GM18498 (cell line): ENCODE data around the gene KCNIP4.

ENCODE experiments used
- ATAC-seq: cut with Tn5 transposase; IDR thresholded peaks from one replicate; pipeline ENCODE4 v1.9.1; 2021; ENCODE audit warnings: mild to moderate bottlenecking, moderate library complexity; ENCODE audit not compliant: unreplicated experiment

The KCNIP4 gene

DNA sequence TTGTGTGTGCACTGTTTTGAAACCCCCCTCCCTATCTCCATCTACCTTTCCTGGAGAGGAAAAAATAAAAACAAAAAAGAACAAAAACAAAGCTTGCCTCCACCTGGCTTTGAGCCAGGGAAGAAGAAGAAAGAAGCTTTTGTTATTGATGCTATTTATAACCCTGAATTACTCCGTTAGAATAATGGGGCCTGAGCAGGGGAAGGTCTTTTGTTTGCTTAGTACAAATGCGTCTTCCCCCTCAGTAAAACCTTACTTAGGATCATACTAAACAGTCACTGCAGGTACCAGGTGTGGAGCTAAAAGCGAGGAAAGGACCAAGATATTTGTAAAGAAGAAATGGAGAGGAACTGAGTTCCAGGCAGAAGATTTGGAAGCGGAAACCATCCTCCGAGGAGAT lies 352.1 kb downstream of the KCNIP4 start:
- no peak for ATAC-seq

- no peak for ATAC-seq
These were observed 354.9 kb downstream of the KCNIP4 start for GRCh38 chr4:21593671-21594001.

DNA sequence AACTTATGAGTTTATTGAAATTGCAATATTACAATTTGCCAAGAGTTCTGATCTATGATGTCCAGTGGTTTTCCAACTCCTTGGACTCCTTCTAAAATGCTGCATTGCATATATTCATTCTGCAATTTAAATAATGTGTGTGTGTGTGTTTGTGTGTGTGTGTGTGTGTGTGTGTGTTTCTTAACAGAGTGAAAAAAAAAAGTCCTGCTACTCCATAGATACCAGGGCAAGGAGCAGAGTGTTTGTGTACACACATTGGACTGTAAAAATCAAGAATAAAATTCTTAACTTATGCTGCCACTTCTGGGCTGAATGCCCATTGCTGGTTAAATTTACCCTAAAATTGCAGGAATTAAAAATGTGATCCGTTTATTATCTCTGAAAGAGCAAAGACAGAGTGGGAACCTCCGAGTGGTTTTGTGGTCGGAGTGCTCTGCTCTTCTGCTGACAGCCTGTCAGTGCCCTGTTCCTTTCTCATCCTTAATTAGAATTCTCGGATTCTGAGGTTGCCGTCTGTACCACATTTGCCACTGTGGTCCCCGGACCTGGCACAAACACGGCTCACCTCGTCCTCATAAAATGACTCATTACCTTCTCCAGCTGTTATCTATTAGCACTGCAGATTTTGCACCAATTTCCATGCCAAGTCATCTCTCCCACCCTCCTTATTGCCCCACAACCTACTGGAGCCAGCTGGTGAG lies 355.5 kb downstream of the KCNIP4 start:
- no peak for ATAC-seq

GRCh38 chr4:21577056-21577455 lies 371.5 kb downstream of the KCNIP4 start:
- no peak for ATAC-seq

DNA sequence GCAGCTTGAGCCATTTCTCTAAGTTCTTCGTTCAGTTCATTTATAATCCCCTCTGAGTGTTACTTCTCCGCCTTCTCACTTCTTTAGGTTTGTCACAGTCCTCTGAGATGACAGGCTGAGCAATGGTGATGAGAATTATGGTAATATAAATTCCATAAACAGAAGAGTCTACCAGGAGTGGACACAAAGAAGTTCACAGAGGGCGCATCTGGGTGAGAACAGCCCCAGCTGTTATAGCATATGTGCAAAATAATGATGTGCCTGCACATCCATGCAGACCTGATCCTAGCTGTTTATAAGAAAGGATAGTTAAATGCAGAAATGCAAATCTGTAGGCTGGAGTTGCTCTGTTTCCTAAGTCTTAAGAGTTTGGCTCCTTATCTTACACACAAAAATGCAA lies 377.5 kb downstream of the KCNIP4 start:
- ATAC-seq, result no peak

GRCh38 chr4:21569638-21570037 lies 378.9 kb downstream of the KCNIP4 start:
- no peak for ATAC-seq

- no peak for ATAC-seq
These were observed 393.5 kb downstream of the KCNIP4 start for GRCh38 chr4:21555083-21555482.

GRCh38 chr4:21554500-21554899 lies 394.1 kb downstream of the KCNIP4 start:
- ATAC-seq, result no peak

DNA sequence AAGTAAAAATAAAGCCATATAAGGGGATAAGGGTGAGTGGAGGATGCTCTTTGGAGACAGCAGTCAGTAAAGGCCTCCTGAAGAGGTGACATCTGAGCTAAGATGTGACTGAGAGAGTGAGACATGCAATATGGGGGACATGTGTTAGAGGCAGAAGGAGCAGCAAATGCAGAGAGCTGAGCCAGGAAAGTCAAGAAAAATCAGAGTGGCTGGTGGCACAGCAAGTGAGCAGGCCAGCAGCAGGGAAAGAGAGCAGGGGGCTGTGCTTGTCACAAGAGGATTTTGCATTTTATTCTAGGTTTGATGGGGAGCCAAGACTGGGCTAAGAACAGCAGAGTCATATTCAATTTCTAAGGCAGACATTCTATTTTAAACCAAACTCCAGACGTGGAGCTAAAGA lies 394.5 kb downstream of the KCNIP4 start:
- ATAC-seq, result no peak

- ATAC-seq, result no peak
These were observed 396.1 kb downstream of the KCNIP4 start for GRCh38 chr4:21552455-21552854.

- no peak for ATAC-seq
These were observed 403.6 kb downstream of the KCNIP4 start for GRCh38 chr4:21544955-21545354.

- no peak for ATAC-seq
These were observed 404.2 kb downstream of the KCNIP4 start for GRCh38 chr4:21544415-21544814.

DNA sequence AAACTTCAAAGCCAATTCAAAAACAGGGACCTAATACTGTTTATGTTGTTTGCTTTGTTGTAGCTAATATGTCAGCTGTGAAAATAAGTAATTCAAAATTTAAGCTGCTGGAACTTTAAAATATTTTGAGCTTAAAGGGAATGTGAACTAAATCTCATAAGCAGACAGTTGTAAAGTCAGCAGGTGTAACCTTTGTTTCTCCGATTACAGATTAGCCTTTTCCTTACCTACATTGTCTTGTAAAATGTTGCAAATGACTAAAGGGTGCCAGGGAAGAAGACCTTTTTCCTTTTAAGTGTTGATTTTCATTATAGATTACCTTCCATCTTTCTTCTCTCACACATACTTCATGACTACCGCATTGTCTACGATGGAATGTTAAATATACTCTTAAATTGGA lies 405.1 kb downstream of the KCNIP4 start:
- no peak for ATAC-seq

- no peak for ATAC-seq
These were observed 412.7 kb downstream of the KCNIP4 start for GRCh38 chr4:21535898-21536297.

GRCh38 chr4:21531048-21531447 lies 417.5 kb downstream of the KCNIP4 start:
- no peak for ATAC-seq

- no peak for ATAC-seq
These were observed 419.4 kb downstream of the KCNIP4 start for GRCh38 chr4:21529214-21529613.

- ATAC-seq, result no peak
These were observed 426.3 kb downstream of the KCNIP4 start for GRCh38 chr4:21522296-21522695.

DNA sequence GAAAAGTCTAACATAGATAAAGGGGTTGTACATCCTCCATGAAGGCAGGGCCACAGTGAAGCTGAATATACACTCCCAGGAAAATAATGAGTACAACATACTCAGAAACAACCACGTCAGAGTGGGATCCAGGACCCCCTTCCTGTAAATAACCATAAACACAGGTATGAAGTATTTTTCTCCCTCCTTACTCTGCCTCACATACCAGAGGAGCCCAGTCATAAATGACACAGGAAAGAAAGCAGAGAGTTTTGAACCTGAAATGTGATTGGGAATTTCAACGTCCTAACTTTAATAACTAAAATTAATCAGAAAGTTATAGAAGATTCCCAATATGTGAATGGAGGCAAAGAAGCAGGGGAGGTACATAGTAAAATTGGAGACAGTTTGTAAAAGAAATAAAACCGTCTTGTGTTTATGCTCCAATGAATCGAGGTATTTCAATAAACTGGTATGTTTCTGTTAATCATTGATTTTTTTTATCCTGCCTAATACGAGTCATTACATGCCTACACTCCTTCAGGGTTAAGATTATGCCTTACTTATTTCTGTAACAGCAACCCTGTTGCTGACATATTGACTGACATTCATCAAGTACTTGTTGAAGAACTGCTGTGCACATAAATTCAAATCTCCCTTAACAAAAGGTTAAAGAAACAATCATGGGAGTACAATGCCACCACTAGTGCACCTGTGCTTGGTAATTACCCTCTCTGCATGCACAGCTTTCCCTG lies 431.3 kb downstream of the KCNIP4 start:
- ATAC-seq, result no peak

GRCh38 chr4:21514022-21514694 lies 434.4 kb downstream of the KCNIP4 start:
- ATAC-seq, result no peak

- ATAC-seq, result no peak
These were observed 436.2 kb downstream of the KCNIP4 start for GRCh38 chr4:21512353-21512752.

- no peak for ATAC-seq
These were observed 441.1 kb downstream of the KCNIP4 start for GRCh38 chr4:21507439-21507838.

GRCh38 chr4:21490682-21491081 lies 457.9 kb downstream of the KCNIP4 start:
- no peak for ATAC-seq
